ENCODE measurements around the gene PCDH15. TPM values are rescaled to one million over a fixed set of nuclear protein-coding genes. Genes with fewer than 3 reads are reported as not detected.

PCDH15 gene
- total RNA-seq, 1 donor from 2014 or later, result not detected

GRCh38 chr10:53864846-53865245, 936.2 kb downstream of the PCDH15 start:
- no peak for DNase-seq (ENCODE audit: low read depth in 2 of 2)

- no peak for DNase-seq (ENCODE audit: low read depth in 2 of 2)
Observed at GRCh38 chr10:53852450-53853175, 948.4 kb downstream of the PCDH15 start.

- no peak for DNase-seq (ENCODE audit: low read depth in 2 of 2)
Observed at GRCh38 chr10:53846809-53847208, 954.2 kb downstream of the PCDH15 start.

GRCh38 chr10:53843736-53844362, 957.2 kb downstream of the PCDH15 start:
- DNase-seq (ENCODE audit: low read depth in 2 of 2), result peak in 1 of 2 donors; percentile 1

DNA sequence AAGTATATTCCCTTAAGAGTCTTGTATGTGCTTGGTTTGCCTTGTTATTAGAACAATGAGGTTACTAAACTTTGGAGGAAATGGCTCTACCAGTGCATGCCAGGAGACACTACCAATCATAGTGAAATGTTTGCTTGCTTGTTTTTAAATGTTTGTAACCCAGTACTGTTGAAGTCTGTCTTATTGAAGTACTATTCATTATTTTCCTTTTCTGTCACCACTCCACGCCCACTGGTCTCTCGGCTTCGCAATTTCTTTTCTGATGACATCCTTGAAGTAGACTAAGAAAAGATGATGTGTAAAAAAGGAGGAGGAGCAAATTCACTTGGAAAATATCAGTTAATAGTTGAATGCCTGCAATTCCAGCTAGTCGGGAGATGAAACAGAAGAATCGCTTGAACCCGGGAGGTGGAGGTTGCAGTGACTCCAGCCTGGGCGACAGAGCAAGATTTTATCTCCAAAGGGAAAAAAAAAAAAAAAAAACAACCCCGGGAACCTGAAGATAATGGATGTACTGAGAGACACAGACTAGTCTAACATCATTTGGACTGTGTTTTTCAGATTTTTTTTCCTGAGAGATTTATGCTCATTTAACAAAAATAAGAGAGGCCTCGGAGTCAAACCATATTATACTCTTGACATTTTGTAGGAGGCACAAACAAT, 959.4 kb downstream of the PCDH15 start:
- no peak for DNase-seq (ENCODE audit: low read depth in 2 of 2)

DNA sequence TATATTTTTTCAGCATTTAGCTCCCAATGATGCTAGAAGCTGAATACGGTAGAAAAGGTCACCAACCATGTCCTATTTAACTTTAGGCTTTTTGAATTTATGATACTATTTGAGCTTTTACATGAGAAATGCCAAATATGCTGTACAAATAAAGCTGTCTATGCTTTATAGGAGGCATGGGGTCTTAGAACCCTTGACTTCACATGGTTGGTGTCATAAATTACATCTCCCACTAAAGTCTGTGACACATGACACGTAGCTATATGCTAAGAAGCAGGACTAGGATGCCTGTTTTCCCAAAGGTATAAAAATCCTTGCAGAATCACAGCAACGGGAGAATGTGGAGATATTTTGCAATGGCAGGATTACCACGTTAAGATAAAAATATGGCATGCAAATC, 960.4 kb downstream of the PCDH15 start:
- no peak for DNase-seq (ENCODE audit: low read depth in 2 of 2)

- peak; percentile 6 to 25 for DNase-seq (ENCODE audit: low read depth in 2 of 2)
Observed at GRCh38 chr10:53839440-53840039, 961.5 kb downstream of the PCDH15 start.

- DNase-seq (ENCODE audit: low read depth in 2 of 2), result no peak
Observed at GRCh38 chr10:53836638-53837037, 964.4 kb downstream of the PCDH15 start.

DNA sequence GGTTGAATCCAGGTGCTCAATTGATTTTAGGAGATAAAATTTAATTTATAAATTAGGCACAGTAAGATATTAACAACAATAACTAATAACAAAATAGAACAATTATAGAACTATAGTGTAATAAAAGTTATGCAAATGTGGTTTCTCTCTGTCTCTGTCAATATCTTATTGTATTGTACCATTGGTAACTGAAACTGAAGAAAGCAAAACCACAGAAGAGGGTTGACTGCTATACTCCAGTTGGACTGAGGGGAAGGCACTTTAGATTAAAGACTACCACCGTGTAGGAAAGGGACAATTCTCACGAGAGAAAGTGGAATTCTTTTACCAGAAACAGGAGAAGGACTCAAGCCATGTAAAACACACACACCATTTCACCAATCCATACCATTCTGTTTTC, 967.1 kb downstream of the PCDH15 start:
- DNase-seq (ENCODE audit: low read depth in 2 of 2), result no peak

GRCh38 chr10:53827261-53827660, 973.8 kb downstream of the PCDH15 start:
- no peak for DNase-seq (ENCODE audit: low read depth in 2 of 2)

- no peak for DNase-seq (ENCODE audit: low read depth in 2 of 2)
Observed at GRCh38 chr10:53808677-53809372, 992.2 kb downstream of the PCDH15 start.

DNA sequence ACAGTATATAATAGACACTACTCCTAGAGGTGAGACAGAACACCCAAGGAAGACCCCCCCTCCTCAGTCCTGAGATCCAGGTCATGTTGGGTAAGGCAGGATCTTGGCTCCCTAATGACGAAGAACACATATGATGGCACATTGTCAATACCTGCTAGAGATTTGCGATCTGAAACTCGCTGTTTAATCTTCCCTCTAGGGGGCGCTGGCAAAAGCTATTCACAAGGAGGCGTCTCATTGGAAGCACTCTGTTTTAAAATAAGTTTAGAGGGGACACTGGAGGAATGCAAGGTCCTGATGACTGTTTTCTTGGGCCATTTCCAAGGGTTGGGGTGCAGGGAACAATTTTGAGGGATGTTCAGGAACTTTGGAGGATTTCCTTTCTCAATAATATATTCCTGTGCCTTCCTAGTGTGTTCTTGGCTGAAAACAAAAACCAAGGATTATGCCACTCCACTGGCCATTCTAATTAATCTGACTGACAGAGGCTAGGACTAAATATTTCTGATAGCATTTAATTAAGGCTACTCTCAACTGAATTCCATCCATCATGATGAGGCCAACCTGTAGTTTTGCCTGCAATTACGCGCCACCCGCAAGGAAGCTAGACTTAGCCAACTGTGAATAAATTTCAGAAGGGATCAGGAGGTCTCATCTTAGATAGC, 1014.7 kb downstream of the PCDH15 start:
- no peak for DNase-seq (ENCODE audit: low read depth in 2 of 2)

- no peak for DNase-seq (ENCODE audit: low read depth in 2 of 2)
Observed at GRCh38 chr10:53771701-53772100, 1029.3 kb downstream of the PCDH15 start.

DNA sequence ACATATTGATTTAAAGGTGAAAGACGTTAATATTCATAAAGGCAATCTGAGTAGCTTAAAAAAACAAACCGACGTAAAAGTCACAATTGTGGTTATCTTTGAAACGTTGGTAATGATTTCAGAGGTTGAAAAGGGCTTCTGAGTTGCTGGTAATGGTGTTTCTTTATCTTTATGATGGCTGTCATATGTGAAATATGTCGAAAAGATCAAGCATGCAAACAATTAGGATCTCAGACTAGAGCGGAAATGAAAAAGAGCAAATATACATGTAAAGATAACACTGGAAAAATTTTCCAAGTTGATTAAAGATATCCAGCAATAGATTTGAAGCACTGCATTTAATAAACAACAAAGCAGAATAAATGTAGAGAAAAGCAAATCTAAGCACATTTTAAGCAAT, 1030.1 kb downstream of the PCDH15 start:
- no peak for DNase-seq (ENCODE audit: low read depth in 2 of 2)

DNA sequence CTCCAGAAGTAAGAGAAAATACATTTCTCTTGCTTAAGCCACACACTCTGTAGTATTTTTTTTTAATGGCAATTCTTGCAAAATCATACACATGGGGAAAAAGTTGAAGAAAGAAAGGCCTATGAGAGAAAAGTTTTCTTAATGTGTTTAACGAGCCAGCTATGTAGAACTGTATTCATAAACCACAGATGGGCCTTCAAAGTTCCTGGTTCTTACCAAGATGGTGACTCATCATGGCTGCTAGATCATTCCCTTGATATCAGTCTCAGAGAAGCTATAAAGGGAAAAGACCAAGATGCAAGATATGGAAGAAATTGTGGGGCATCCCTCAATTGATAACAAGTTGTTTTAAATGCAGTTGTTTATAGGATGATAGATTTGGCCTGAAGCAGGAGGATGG, 1035.7 kb downstream of the PCDH15 start:
- no peak for DNase-seq (ENCODE audit: low read depth in 2 of 2)

- no peak for DNase-seq (ENCODE audit: low read depth in 2 of 2)
Observed at GRCh38 chr10:53754596-53755250, 1046.3 kb downstream of the PCDH15 start.

All from dermis microvascular lymphatic vessel endothelial cell (primary cell).